Astrocyte (in vitro differentiated cells and primary cell): ENCODE measurements around the gene ACACA.

ENCODE experiments used
- EZH2 ChIP-seq: IDR thresholded peaks from 2 replicates; pipeline ENCODE4 v1.6.1; 2012; ENCODE audit warnings: mild to moderate bottlenecking, low read length, inconsistent platforms; ENCODE audit not compliant: insufficient read depth
- TF ChIP-seq, protein P1 (sequence below): IDR thresholded peaks from 2 replicates; pipeline ENCODE4 v1.5.1; 2011; ENCODE audit warnings: low read depth, mild to moderate bottlenecking, inconsistent platforms, low read length, moderate library complexity; ENCODE audit not compliant: insufficient read depth

- TF ChIP-seq EZH2 = no peak
- TF ChIP-seq, protein P1, sequence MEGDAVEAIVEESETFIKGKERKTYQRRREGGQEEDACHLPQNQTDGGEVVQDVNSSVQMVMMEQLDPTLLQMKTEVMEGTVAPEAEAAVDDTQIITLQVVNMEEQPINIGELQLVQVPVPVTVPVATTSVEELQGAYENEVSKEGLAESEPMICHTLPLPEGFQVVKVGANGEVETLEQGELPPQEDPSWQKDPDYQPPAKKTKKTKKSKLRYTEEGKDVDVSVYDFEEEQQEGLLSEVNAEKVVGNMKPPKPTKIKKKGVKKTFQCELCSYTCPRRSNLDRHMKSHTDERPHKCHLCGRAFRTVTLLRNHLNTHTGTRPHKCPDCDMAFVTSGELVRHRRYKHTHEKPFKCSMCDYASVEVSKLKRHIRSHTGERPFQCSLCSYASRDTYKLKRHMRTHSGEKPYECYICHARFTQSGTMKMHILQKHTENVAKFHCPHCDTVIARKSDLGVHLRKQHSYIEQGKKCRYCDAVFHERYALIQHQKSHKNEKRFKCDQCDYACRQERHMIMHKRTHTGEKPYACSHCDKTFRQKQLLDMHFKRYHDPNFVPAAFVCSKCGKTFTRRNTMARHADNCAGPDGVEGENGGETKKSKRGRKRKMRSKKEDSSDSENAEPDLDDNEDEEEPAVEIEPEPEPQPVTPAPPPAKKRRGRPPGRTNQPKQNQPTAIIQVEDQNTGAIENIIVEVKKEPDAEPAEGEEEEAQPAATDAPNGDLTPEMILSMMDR = no peak
Measured at GRCh38 chr17:37064956-37065355, 341.7 kb downstream of the ACACA start.
